Neural crest cell (in vitro differentiated cells): ENCODE data around the gene CMTR1. TPM values are rescaled to one million over a fixed set of nuclear protein-coding genes. Genes with fewer than 3 reads are reported as not detected.

ENCODE experiments used
- DNase-seq: peaks from one replicate; pipeline ENCODE4 v3.0.0; 2021; ENCODE audit warnings: low read depth, mixed read lengths, low spot score
- H3K27ac Mint-ChIP-seq: one replicate; pipeline ENCODE4 v1.8.0; 2021; ENCODE audit warnings: mild to moderate bottlenecking, mixed read lengths; ENCODE audit not compliant: unreplicated experiment
- H3K27me3 Mint-ChIP-seq: 2 replicates; pipeline ENCODE4 v1.8.0; 2021; ENCODE audit warnings: low read depth, mild to moderate bottlenecking, mixed read lengths
- H3K36me3 Mint-ChIP-seq: 2 replicates; pipeline ENCODE4 v1.8.0; 2021; ENCODE audit warnings: low read depth, mild to moderate bottlenecking, mixed read lengths
- H3K4me1 Mint-ChIP-seq: 2 replicates; pipeline ENCODE4 v1.8.0; 2021; ENCODE audit warnings: mixed read lengths
- H3K4me3 Mint-ChIP-seq: one replicate; pipeline ENCODE4 v1.8.0; 2021; ENCODE audit warnings: mild to moderate bottlenecking, mixed read lengths
- H3K9me3 Mint-ChIP-seq: 2 replicates; pipeline ENCODE4 v1.8.0; 2021; ENCODE audit warnings: mixed read lengths
- CTCF ChIP-seq: fragments of 200-600 bp; sonication (generic); conservative IDR thresholded peaks from 2 replicates; pipeline ENCODE4 v1.5.0; 2021; ENCODE audit warnings: antibody characterized with exemption, mild to moderate bottlenecking
- total RNA-seq: library from RNA; stranded (reverse); gene quantifications from 2 replicates; pipeline ENCODE4 v1.2.1, GENCODE V29; 2021

The CMTR1 gene
- total RNA-seq, 1 donor from 2014 or later: 51.0 TPM

DNA sequence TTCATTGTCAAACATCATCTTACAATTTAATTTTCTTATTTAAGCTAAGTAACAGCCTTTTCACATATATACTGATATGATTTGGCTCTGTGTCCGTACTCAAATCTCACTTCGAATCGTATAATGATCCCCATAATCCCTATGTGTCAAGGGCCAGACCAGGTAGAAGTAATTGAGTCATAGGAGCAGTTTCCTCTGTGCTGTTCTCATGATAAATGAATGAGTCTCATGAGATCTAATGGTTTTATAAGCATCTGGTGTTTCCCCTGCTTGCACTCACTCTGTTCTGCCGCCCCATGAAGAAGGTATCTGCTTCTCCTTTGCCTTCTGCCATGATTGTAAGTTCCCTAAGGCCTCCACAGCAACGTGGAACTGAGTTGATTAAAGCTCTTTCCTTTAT is 25.1 kb upstream of the CMTR1 start:
- H3K4me3 Mint-ChIP-seq: no peak overlapping the region
- H3K27ac Mint-ChIP-seq: no peak overlapping the region
- no peaks in the 10 kb centered on the region for H3K4me1 Mint-ChIP-seq
- H3K36me3 Mint-ChIP-seq: no peaks in the 10 kb centered on the region
- peaks cover 13% of the 10 kb centered on the region for H3K27me3 Mint-ChIP-seq
- TF ChIP-seq CTCF: no peak
- no peak for DNase-seq
- no peaks in the 10 kb centered on the region for H3K9me3 Mint-ChIP-seq

GRCh38 chr6:37409501-37409900 is 23.5 kb upstream of the CMTR1 start:
- H3K4me3 Mint-ChIP-seq: no peak overlapping the region
- H3K27me3 Mint-ChIP-seq: peaks cover 13% of the 10 kb centered on the region
- H3K36me3 Mint-ChIP-seq: no peaks in the 10 kb centered on the region
- no peaks in the 10 kb centered on the region for H3K9me3 Mint-ChIP-seq
- DNase-seq: no peak
- H3K4me1 Mint-ChIP-seq: no peaks in the 10 kb centered on the region
- TF ChIP-seq CTCF: no peak
- H3K27ac Mint-ChIP-seq: no peak overlapping the region

DNA sequence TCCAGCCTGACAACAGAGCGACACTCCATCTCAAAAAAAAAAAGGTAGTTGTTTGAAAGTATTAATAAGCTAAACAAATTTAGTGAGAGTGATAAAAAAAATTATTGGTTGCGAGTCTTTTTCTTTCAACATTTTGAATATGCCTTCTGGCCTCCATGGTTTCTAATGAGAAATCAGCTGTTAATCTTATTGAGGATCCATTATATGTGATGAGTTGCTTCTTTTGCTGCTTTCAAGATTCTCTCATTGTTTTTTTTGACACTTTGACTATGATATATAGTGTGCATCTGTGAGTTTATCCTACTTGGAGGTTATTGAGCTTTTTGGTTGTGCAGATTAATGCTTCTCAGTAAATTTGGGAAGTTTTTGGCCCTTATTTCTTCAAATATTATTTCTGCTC is 15.6 kb upstream of the CMTR1 start:
- Mint-ChIP-seq H3K27ac (no peak overlapping the region), H3K9me3 (peaks cover 9% of the 10 kb centered on the region), H3K36me3 (no peaks in the 10 kb centered on the region), H3K4me3 (no peak overlapping the region), H3K27me3 (no peaks in the 10 kb centered on the region), H3K4me1 (no peaks in the 10 kb centered on the region)
- TF ChIP-seq CTCF: no peak
- no peak for DNase-seq

- Mint-ChIP-seq H3K4me3 (no peak overlapping the region), H3K27me3 (no peaks in the 10 kb centered on the region), H3K9me3 (peaks cover 9% of the 10 kb centered on the region), H3K27ac (no peak overlapping the region), H3K4me1 (no peaks in the 10 kb centered on the region), H3K36me3 (no peaks in the 10 kb centered on the region)
- TF ChIP-seq CTCF: no peak
- no peak for DNase-seq
Measured at GRCh38 chr6:37418722-37419121, 14.3 kb upstream of the CMTR1 start.

DNA sequence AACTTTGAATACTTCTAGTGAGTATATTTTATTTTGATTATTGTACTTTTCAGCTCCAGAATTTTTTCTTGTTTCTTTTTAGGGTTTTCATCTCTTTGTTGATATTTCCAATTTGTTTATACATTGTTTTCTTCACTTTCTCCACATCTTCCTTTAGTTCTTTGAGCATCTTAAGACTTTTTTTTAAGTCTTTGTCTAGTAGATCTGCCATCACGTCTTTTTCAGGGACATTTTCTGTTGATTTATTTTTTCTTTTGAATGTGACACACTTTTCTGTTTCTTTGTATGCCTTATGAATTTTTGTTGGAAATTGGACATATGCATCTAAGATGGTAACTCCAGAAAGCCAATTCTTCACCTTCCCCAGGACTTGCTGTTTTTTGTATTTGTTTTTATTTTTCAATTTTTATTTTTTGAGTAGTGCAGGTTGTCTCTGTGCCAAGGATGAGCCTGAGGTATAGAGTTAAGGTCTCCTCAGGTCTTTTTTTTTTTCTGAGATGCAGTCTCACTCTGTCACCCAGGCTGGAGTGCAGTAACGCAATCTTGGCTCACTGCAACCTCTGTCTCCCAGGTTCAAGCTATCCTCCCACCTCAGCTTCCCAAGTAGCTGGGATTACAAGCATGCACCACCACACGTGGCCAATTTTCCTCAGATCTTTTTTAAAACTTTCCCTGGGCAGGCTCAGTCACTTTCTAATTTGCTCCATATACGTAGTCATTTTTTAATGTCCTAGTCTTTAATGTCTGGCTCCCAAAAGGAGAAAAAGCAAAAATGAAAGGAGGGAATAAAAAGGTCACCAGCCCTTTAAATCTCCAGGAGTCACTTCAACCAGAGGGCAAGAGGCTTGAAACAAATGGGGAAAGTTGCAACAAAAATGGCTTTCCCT is 6.7 kb upstream of the CMTR1 start:
- Mint-ChIP-seq H3K4me1 (no peaks in the 10 kb centered on the region), H3K36me3 (peaks cover 3% of the 10 kb centered on the region), H3K4me3 (no peak overlapping the region), H3K27ac (no peak overlapping the region), H3K9me3 (peaks cover 6% of the 10 kb centered on the region), H3K27me3 (peaks cover 34% of the 10 kb centered on the region)
- TF ChIP-seq CTCF: no peak
- no peak for DNase-seq
